HCT116 (cell line): ENCODE data around the gene GMPPA. TPM values are rescaled to one million over a fixed set of nuclear protein-coding genes. Genes with fewer than 3 reads are reported as not detected.

Experiments
- microRNA-seq: library from miRNA; unstranded; fragments of <30 nt; microRNA quantifications from one replicate; pipeline ENCODE4, GENCODE V29; 2016; ENCODE audit warnings: borderline number of aligned reads
- total RNA-seq: library from RNA; stranded (reverse); gene quantifications from one replicate; pipeline ENCODE4 v1.2.1, GENCODE V29; 2021; ENCODE audit not compliant: unreplicated experiment

Gene GMPPA
- total RNA-seq, 1 experiment from 2014 or later = 71.8 TPM

Small RNAs within 50 kb of the gene (microRNA-seq; reads per million reads assigned to microRNA genes)
- 2.8 reads per million for gene MIR3132

Other genes with a start within 250 kb of the GMPPA start
- not detected for gene TUBA4B, start 245.6 kb upstream of the GMPPA start, total RNA-seq
- 32.7 TPM for gene TUBA4A, start 245.0 kb upstream of the GMPPA start, total RNA-seq
- gene DNAJB2, start 219.5 kb upstream of the GMPPA start, total RNA-seq = 36.2 TPM
- gene PTPRN, start 189.5 kb upstream of the GMPPA start, total RNA-seq = not detected
- gene RESP18, start 166.1 kb upstream of the GMPPA start, total RNA-seq = not detected
- 80.1 TPM for gene DNPEP, start 111.0 kb upstream of the GMPPA start, total RNA-seq
- 4.2 TPM for gene DES, start 80.5 kb upstream of the GMPPA start, total RNA-seq
- 56.6 TPM for gene SPEG, start 64.0 kb upstream of the GMPPA start, total RNA-seq
- gene ASIC4, start 15.6 kb downstream of the GMPPA start, total RNA-seq = 2.1 TPM
- gene CHPF, start 44.9 kb downstream of the GMPPA start, total RNA-seq = 228 TPM
- gene TMEM198, start 45.1 kb downstream of the GMPPA start, total RNA-seq = 2.1 TPM
- 45.2 TPM for gene OBSL1, start 72.6 kb downstream of the GMPPA start, total RNA-seq
- not detected for gene INHA, start 73.4 kb downstream of the GMPPA start, total RNA-seq
- gene STK11IP, start 99.0 kb downstream of the GMPPA start, total RNA-seq = 45.0 TPM
- 23.0 TPM for gene SLC4A3, start 128.7 kb downstream of the GMPPA start, total RNA-seq